HG02763 (cell line): ENCODE data around the gene GTF2H2C_2.
A peak's percentile ranks its signal among the peaks of the same experiment; 100 is the strongest.
"Not testable (repeated sequence)": the region's sequence is repeated elsewhere in the genome, so short reads cannot be mapped to it uniquely, and the experiment has no call there.

Experiments used
- ATAC-seq: cut with Tn5 transposase; IDR thresholded peaks from one replicate; pipeline ENCODE4 v1.9.1; 2021; ENCODE audit warnings: mild to moderate bottlenecking, moderate library complexity; ENCODE audit not compliant: unreplicated experiment

GTF2H2C_2 gene

GRCh38 chr5:70415117-70415516, at the start of gene GTF2H2C_2:
Gene GTF2H2C_2 (plus strand): TSS chr5:70415368.
- peak; percentile 97 for ATAC-seq

- ATAC-seq = not testable (repeated sequence)
Observed at GRCh38 chr5:70400984-70401686, 14.0 kb upstream of the GTF2H2C_2 start.

GRCh38 chr5:70421322-70421721, 6.2 kb downstream of the GTF2H2C_2 start:
- not testable (repeated sequence) for ATAC-seq

GRCh38 chr5:70423215-70423614, 8.0 kb downstream of the GTF2H2C_2 start:
- ATAC-seq = not testable (repeated sequence)

- ATAC-seq = not testable (repeated sequence)
Observed at GRCh38 chr5:70438518-70438917, 23.4 kb downstream of the GTF2H2C_2 start.

GRCh38 chr5:70449565-70449964, 34.4 kb downstream of the GTF2H2C_2 start:
- not testable (repeated sequence) for ATAC-seq

GRCh38 chr5:70451249-70451984, 36.2 kb downstream of the GTF2H2C_2 start:
- not testable (repeated sequence) for ATAC-seq

GRCh38 chr5:70457093-70457492, 41.9 kb downstream of the GTF2H2C_2 start:
- ATAC-seq = not testable (repeated sequence)

- not testable (repeated sequence) for ATAC-seq
Observed at GRCh38 chr5:70459188-70459587, 44.0 kb downstream of the GTF2H2C_2 start.

GRCh38 chr5:70461984-70462383, 46.8 kb downstream of the GTF2H2C_2 start:
- ATAC-seq = not testable (repeated sequence)

- not testable (repeated sequence) for ATAC-seq
Observed at GRCh38 chr5:70464019-70464637, 49.0 kb downstream of the GTF2H2C_2 start.

GRCh38 chr5:70469926-70470509, 54.9 kb downstream of the GTF2H2C_2 start:
- not testable (repeated sequence) for ATAC-seq
